Measurements from ENCODE around the gene BTAF1.

DNA sequence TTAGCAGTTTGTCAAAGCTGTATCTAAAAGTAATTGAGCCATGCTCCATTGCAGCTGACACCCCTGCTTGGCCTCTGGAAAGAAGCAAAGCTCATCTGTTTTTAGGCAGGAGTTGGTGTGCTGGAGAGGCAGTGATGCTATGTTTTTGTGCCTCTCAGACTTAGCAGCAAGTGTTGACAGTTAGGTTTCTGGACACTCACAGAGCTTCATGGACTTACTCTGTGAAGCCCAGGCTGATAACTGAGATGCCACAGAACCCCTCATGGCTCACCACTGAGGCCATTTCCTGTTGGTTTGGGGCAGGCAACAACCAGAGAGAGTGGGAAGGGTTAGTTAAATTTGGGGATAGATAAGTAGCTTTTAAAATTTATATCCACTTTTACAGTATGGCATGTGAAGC, 59.8 kb downstream of the BTAF1 start:
- TF ChIP-seq, protein P1, sequence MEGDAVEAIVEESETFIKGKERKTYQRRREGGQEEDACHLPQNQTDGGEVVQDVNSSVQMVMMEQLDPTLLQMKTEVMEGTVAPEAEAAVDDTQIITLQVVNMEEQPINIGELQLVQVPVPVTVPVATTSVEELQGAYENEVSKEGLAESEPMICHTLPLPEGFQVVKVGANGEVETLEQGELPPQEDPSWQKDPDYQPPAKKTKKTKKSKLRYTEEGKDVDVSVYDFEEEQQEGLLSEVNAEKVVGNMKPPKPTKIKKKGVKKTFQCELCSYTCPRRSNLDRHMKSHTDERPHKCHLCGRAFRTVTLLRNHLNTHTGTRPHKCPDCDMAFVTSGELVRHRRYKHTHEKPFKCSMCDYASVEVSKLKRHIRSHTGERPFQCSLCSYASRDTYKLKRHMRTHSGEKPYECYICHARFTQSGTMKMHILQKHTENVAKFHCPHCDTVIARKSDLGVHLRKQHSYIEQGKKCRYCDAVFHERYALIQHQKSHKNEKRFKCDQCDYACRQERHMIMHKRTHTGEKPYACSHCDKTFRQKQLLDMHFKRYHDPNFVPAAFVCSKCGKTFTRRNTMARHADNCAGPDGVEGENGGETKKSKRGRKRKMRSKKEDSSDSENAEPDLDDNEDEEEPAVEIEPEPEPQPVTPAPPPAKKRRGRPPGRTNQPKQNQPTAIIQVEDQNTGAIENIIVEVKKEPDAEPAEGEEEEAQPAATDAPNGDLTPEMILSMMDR (IDR thresholded peaks at IDR 0.05) = no peak
- TF ChIP-seq, protein P2, sequence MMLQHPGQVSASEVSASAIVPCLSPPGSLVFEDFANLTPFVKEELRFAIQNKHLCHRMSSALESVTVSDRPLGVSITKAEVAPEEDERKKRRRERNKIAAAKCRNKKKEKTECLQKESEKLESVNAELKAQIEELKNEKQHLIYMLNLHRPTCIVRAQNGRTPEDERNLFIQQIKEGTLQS (CRISPR knock-in tag; conservative IDR thresholded peaks at IDR 0.05) = no peak
- no peak for TF ChIP-seq CREB1 (CRISPR knock-in tag; IDR thresholded peaks at IDR 0.05)
- no peak for TF ChIP-seq NR3C1 (CRISPR knock-in tag; conservative IDR thresholded peaks at IDR 0.05; ENCODE audit: low read depth)
- no peak for TF ChIP-seq ELF4 (CRISPR knock-in tag; IDR thresholded peaks at IDR 0.05; ENCODE audit: low read depth)
- TF ChIP-seq, protein P3, sequence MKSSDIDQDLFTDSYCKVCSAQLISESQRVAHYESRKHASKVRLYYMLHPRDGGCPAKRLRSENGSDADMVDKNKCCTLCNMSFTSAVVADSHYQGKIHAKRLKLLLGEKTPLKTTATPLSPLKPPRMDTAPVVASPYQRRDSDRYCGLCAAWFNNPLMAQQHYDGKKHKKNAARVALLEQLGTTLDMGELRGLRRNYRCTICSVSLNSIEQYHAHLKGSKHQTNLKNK (CRISPR knock-in tag; IDR thresholded peaks at IDR 0.05) = no peak
- no peak for TF ChIP-seq FOXJ3 (CRISPR knock-in tag; IDR thresholded peaks at IDR 0.05; ENCODE audit: borderline replicate concordance)
- TF ChIP-seq, protein P4, sequence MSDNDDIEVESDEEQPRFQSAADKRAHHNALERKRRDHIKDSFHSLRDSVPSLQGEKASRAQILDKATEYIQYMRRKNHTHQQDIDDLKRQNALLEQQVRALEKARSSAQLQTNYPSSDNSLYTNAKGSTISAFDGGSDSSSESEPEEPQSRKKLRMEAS (CRISPR knock-in tag; IDR thresholded peaks at IDR 0.05) = no peak
- TF ChIP-seq ATF1 (CRISPR knock-in tag; IDR thresholded peaks at IDR 0.05) = no peak
- TF ChIP-seq, protein P5, sequence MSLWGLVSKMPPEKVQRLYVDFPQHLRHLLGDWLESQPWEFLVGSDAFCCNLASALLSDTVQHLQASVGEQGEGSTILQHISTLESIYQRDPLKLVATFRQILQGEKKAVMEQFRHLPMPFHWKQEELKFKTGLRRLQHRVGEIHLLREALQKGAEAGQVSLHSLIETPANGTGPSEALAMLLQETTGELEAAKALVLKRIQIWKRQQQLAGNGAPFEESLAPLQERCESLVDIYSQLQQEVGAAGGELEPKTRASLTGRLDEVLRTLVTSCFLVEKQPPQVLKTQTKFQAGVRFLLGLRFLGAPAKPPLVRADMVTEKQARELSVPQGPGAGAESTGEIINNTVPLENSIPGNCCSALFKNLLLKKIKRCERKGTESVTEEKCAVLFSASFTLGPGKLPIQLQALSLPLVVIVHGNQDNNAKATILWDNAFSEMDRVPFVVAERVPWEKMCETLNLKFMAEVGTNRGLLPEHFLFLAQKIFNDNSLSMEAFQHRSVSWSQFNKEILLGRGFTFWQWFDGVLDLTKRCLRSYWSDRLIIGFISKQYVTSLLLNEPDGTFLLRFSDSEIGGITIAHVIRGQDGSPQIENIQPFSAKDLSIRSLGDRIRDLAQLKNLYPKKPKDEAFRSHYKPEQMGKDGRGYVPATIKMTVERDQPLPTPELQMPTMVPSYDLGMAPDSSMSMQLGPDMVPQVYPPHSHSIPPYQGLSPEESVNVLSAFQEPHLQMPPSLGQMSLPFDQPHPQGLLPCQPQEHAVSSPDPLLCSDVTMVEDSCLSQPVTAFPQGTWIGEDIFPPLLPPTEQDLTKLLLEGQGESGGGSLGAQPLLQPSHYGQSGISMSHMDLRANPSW (CRISPR knock-in tag; conservative IDR thresholded peaks at IDR 0.05; ENCODE audit: low read depth) = no peak
- no peak for TF ChIP-seq FOXP1 (CRISPR knock-in tag; IDR thresholded peaks at IDR 0.05; ENCODE audit: borderline replicate concordance)
- TF ChIP-seq ZNF423 (CRISPR knock-in tag; IDR thresholded peaks at IDR 0.05) = no peak
